Left lobe of liver (tissue), 2 donors: ENCODE data around the gene SIX3. TPM values are rescaled to one million over a fixed set of nuclear protein-coding genes. Genes with fewer than 3 reads are reported as not detected.
A peak's percentile ranks its signal among the peaks of the same experiment; 100 is the strongest.

Source experiments
- ATAC-seq: fragments of 200-7000 bp; cut with Tn5 transposase; one replicate; pipeline ENCODE4 v1.9.1; 2020; ENCODE audit warnings: mild to moderate bottlenecking, moderate library complexity
- DNase-seq: peaks from one replicate; pipeline ENCODE4 v3.0.0-alpha.2; 2020; ENCODE audit warnings: low spot score
- total RNA-seq: library from RNA; stranded (reverse); gene quantifications from one replicate; pipeline ENCODE4 v1.2.1, GENCODE V29; 2021
- donor health status: DM: no; HTN: no; CAD: no; lungs with moderate emphysema.
- donor health status: DM: no; HTN: yes; CAD: no.

The SIX3 gene
- total RNA-seq, 1 donor from 2014 or later = not detected

GRCh38 chr2:44930274-44931197 is 11.0 kb upstream of the SIX3 start:
- ATAC-seq (no peak), DNase-seq (peak; percentile 12)

- no peak for ATAC-seq
Observed at GRCh38 chr2:44931198-44931780, 10.2 kb upstream of the SIX3 start.

GRCh38 chr2:44932079-44932478 is 9.4 kb upstream of the SIX3 start:
- DNase-seq (no peak), ATAC-seq (no peak)

More at GRCh38 chr2:44931198-44931780, 10.2 kb upstream of the SIX3 start:
- DNase-seq = no peak

- ATAC-seq (peak; percentile 30), DNase-seq (no peak)
Observed at GRCh38 chr2:44932564-44933392, 8.7 kb upstream of the SIX3 start.

- no peak for DNase-seq
Observed at GRCh38 chr2:44933434-44933951, 8.0 kb upstream of the SIX3 start.

GRCh38 chr2:44934038-44934982 is 7.2 kb upstream of the SIX3 start:
- no peak for ATAC-seq
- no peak for DNase-seq

More at GRCh38 chr2:44933434-44933951, 8.0 kb upstream of the SIX3 start:
- ATAC-seq = no peak

GRCh38 chr2:44934983-44935728 is 6.3 kb upstream of the SIX3 start:
- ATAC-seq (peak; percentile 46), DNase-seq (no peak)

- ATAC-seq (no peak), DNase-seq (no peak)
Observed at GRCh38 chr2:44935729-44936098, 5.8 kb upstream of the SIX3 start.

- DNase-seq (no peak), ATAC-seq (no peak)
Observed at GRCh38 chr2:44936275-44936674, 5.2 kb upstream of the SIX3 start.

GRCh38 chr2:44936715-44937687 is 4.5 kb upstream of the SIX3 start:
- no peak for ATAC-seq
- no peak for DNase-seq

GRCh38 chr2:44937688-44938240 is 3.7 kb upstream of the SIX3 start:
- DNase-seq (no peak), ATAC-seq (no peak)

GRCh38 chr2:44938287-44939105 is 3.0 kb upstream of the SIX3 start:
- DNase-seq (no peak), ATAC-seq (peak; percentile 66)

- ATAC-seq = peak; percentile 6
Observed at GRCh38 chr2:44939106-44940048, 2.1 kb upstream of the SIX3 start.

GRCh38 chr2:44940049-44940494 is 1.4 kb upstream of the SIX3 start:
- ATAC-seq = no peak

More at GRCh38 chr2:44939106-44940048, 2.1 kb upstream of the SIX3 start:
- DNase-seq = no peak

GRCh38 chr2:44940732-44941464 is 604 bp upstream of the SIX3 start:
- DNase-seq (no peak), ATAC-seq (no peak)

More at GRCh38 chr2:44940049-44940494, 1.4 kb upstream of the SIX3 start:
- DNase-seq = no peak
